ENCODE data around the gene LRRC46. TPM values are rescaled to one million over a fixed set of nuclear protein-coding genes. Genes with fewer than 3 reads are reported as not detected.

The LRRC46 gene
- total RNA-seq, 2 donors from 2014 or later = 0.73 to 0.82 TPM

DNA sequence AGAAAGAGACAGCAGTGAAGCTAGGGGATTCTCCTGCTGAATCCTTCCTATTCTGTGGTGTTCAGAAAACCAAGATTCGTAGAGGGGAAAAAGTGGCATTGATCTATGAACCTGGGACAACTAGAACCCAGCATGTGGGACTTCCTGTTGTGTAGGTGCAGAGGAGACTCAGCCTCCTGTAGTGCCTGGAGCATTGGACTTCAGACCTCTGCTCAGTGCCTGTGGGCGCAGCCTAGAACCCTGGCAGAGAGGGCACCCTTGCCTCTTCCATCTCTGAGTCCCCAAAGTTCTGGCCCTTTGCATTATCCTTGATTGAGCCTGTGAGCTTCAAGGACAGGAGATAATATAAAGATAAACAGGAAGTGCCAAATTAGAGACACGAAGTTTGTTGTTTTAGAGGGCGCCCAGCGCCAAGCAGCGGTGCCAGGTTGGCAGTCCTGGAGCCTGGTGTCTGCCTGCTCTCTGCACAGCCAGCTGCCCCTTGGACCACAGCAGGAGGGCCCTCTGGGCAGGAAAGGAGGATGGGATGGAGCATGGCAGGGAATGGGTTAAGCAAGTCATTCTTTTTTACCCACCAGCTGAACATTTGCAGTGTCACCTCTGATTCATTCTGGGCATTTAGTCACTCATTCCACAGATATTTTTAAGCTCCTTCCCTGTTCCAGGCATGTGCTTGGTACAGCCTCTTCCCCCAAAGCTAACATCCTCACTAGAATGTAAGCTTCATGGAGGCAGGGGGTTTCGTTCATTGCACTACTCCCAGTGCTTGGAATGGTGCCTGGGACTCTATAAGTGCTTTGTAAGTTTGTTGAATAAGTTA, 31.4 kb downstream of the LRRC46 start:
- Histone ChIP-seq H3K4me3 (ENCODE audit: low read length) (no peak overlapping the region), H3K9ac (ENCODE audit: extremely low read depth, low read length, poor library complexity, severe bottlenecking) (no peak overlapping the region), H3K9me3 (ENCODE audit: control insufficient read depth, low read length) (no peaks in the 10 kb centered on the region), H3K27me3 (ENCODE audit: control insufficient read depth, insufficient read depth, low read length, poor library complexity, severe bottlenecking) (peaks cover 18% of the 10 kb centered on the region), H3K27ac (ENCODE audit: low read depth, low read length) (no peak overlapping the region), H3K36me3 (ENCODE audit: control insufficient read depth, insufficient read depth, low read length) (no peaks in the 10 kb centered on the region), H3K4me1 (ENCODE audit: control insufficient read depth, insufficient read depth, low read length) (no peaks in the 10 kb centered on the region)
- H3K27me3 Mint-ChIP-seq (ENCODE audit: insufficient read depth) = peaks cover 42% of the 10 kb centered on the region
- WGBS, 2 experiments (ENCODE audit: insufficient coverage in 1 of 2, insufficient read length in 1 of 2) = 88 to 97% methylated on average over 6 to 7 of the region's 7 CpGs
- no peaks in the 10 kb centered on the region for H3K9me3 Mint-ChIP-seq
- H3K4me1 Mint-ChIP-seq = peaks cover 6% of the 10 kb centered on the region
- no peak overlapping the region for H3K27ac Mint-ChIP-seq
- no peak for DNase-seq
- no peaks in the 10 kb centered on the region for H3K36me3 Mint-ChIP-seq (ENCODE audit: low read depth)
- no peak overlapping the region for H3K4me3 Mint-ChIP-seq
- TF ChIP-seq, protein P1, sequence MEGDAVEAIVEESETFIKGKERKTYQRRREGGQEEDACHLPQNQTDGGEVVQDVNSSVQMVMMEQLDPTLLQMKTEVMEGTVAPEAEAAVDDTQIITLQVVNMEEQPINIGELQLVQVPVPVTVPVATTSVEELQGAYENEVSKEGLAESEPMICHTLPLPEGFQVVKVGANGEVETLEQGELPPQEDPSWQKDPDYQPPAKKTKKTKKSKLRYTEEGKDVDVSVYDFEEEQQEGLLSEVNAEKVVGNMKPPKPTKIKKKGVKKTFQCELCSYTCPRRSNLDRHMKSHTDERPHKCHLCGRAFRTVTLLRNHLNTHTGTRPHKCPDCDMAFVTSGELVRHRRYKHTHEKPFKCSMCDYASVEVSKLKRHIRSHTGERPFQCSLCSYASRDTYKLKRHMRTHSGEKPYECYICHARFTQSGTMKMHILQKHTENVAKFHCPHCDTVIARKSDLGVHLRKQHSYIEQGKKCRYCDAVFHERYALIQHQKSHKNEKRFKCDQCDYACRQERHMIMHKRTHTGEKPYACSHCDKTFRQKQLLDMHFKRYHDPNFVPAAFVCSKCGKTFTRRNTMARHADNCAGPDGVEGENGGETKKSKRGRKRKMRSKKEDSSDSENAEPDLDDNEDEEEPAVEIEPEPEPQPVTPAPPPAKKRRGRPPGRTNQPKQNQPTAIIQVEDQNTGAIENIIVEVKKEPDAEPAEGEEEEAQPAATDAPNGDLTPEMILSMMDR (conservative IDR thresholded peaks at IDR 0.05) = no peak

DNA sequence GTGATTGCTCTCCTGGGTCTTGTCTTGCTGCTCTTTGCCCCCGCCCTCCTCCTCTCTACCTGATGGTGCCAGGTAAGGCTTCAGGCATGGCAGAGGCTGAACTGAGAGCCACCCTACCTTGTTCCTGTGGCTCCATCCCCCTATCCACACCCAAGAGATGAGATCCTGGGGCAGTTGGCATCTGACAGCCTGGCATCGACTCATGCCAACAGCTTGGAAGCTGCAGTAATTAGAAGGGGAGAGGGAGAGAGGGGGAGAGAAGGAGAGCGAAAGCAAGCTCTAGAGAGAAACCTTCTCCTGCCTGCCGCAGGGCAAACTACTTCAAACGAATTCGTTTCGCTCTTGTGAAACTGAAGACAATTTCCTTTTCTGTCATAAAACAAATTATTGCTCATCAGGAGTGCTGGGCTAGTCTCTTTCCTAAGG, 33.3 kb downstream of the LRRC46 start:
- H3K27ac Mint-ChIP-seq = no peak overlapping the region
- Histone ChIP-seq H3K4me1 (ENCODE audit: control insufficient read depth, insufficient read depth, low read length) (no peaks in the 10 kb centered on the region), H3K27ac (ENCODE audit: low read depth, low read length) (no peak overlapping the region), H3K36me3 (ENCODE audit: control insufficient read depth, insufficient read depth, low read length) (no peaks in the 10 kb centered on the region), H3K9me3 (ENCODE audit: control insufficient read depth, low read length) (no peaks in the 10 kb centered on the region), H3K27me3 (ENCODE audit: control insufficient read depth, insufficient read depth, low read length, poor library complexity, severe bottlenecking) (peaks cover 18% of the 10 kb centered on the region), H3K4me3 (ENCODE audit: low read length) (no peak overlapping the region), H3K9ac (ENCODE audit: extremely low read depth, low read length, poor library complexity, severe bottlenecking) (no peak overlapping the region)
- WGBS, 2 experiments (ENCODE audit: insufficient coverage in 1 of 2, insufficient read length in 1 of 2) = 76 to 88% methylated on average over 6 to 7 of the region's 7 CpGs
- peaks cover 8% of the 10 kb centered on the region for H3K4me1 Mint-ChIP-seq
- no peak overlapping the region for H3K4me3 Mint-ChIP-seq
- H3K27me3 Mint-ChIP-seq (ENCODE audit: insufficient read depth) = peaks cover 53% of the 10 kb centered on the region
- DNase-seq = no peak
- TF ChIP-seq, protein P1 (conservative IDR thresholded peaks at IDR 0.05) = no peak
- H3K9me3 Mint-ChIP-seq = no peaks in the 10 kb centered on the region
- no peaks in the 10 kb centered on the region for H3K36me3 Mint-ChIP-seq (ENCODE audit: low read depth)

GRCh38 chr17:47866941-47867340, 35.5 kb downstream of the LRRC46 start:
- peaks cover 71% of the 10 kb centered on the region for H3K27me3 Mint-ChIP-seq (ENCODE audit: insufficient read depth)
- TF ChIP-seq, protein P1 (conservative IDR thresholded peaks at IDR 0.05) = no peak
- DNase-seq = no peak
- H3K4me1 ChIP-seq (ENCODE audit: control insufficient read depth, insufficient read depth, low read length) = peaks cover 3% of the 10 kb centered on the region
- H3K27ac Mint-ChIP-seq = no peak overlapping the region
- no peak overlapping the region for H3K4me3 ChIP-seq (ENCODE audit: low read length)
- H3K36me3 ChIP-seq (ENCODE audit: control insufficient read depth, insufficient read depth, low read length) = no peaks in the 10 kb centered on the region
- H3K27ac ChIP-seq (ENCODE audit: low read depth, low read length) = no peak overlapping the region
- no peak overlapping the region for H3K9ac ChIP-seq (ENCODE audit: extremely low read depth, low read length, poor library complexity, severe bottlenecking)
- H3K9me3 Mint-ChIP-seq = no peaks in the 10 kb centered on the region
- H3K27me3 ChIP-seq (ENCODE audit: control insufficient read depth, insufficient read depth, low read length, poor library complexity, severe bottlenecking) = peaks cover 34% of the 10 kb centered on the region
- H3K4me3 Mint-ChIP-seq = no peak overlapping the region
- H3K9me3 ChIP-seq (ENCODE audit: control insufficient read depth, low read length) = no peaks in the 10 kb centered on the region
- no peaks in the 10 kb centered on the region for H3K36me3 Mint-ChIP-seq (ENCODE audit: low read depth)
- peaks cover 19% of the 10 kb centered on the region for H3K4me1 Mint-ChIP-seq
- 90% methylated on average over 20 of the region's 20 CpGs for WGBS, 2 experiments (ENCODE audit: insufficient coverage in 1 of 2, insufficient read length in 1 of 2)
